Measurements from ENCODE around the gene SNTA1. TPM values are rescaled to one million over a fixed set of nuclear protein-coding genes. Genes with fewer than 3 reads are reported as not detected.
"Not testable (repeated sequence)": the region's sequence is repeated elsewhere in the genome, so short reads cannot be mapped to it uniquely, and the experiment has no call there.

SNTA1 gene
- total RNA-seq, 1 donor from 2014 or later = 7.1 TPM

- no peaks in the 10 kb centered on the region for H3K79me2 ChIP-seq (ENCODE audit: insufficient read depth, low read length)
- H3K9me3 ChIP-seq (ENCODE audit: insufficient read depth, low read depth, low read length) = no peaks in the 10 kb centered on the region
- FAIRE-seq (no peak), DNase-seq (ENCODE audit: low read depth) (no peak)
- peaks cover 5% of the 10 kb centered on the region for H3K4me1 ChIP-seq (ENCODE audit: insufficient read depth, low read length)
- no peaks in the 10 kb centered on the region for H3K36me3 ChIP-seq (ENCODE audit: insufficient read depth, low read length)
- no peak overlapping the region for H3K4me2 ChIP-seq (ENCODE audit: low read length)
- H3K27ac ChIP-seq (ENCODE audit: low read depth, low read length) = no peak overlapping the region
- H4K20me1 ChIP-seq (ENCODE audit: insufficient read depth, low read length) = no peaks in the 10 kb centered on the region
- H3K27me3 ChIP-seq (ENCODE audit: insufficient read depth, low read length) = no peaks in the 10 kb centered on the region
- Mint-ChIP-seq H3K4me3 (ENCODE audit: unreplicated experiment) (no peak overlapping the region), H3K4me1 (ENCODE audit: low read depth, unreplicated experiment) (no peaks in the 10 kb centered on the region), H3K36me3 (ENCODE audit: low read depth, unreplicated experiment) (peaks cover 4% of the 10 kb centered on the region), H3K27ac (ENCODE audit: unreplicated experiment) (no peak overlapping the region), H3K9me3 (ENCODE audit: unreplicated experiment) (no peaks in the 10 kb centered on the region), H3K27me3 (ENCODE audit: low read depth, unreplicated experiment) (no peaks in the 10 kb centered on the region)
- H3K9ac ChIP-seq (ENCODE audit: low read length) = no peak overlapping the region
- no peak for TF ChIP-seq CTCF (IDR thresholded peaks at IDR 0.05; ENCODE audit: insufficient read depth, low read depth, low read length)
- no peak for TF ChIP-seq EZH2 (IDR thresholded peaks at IDR 0.05; ENCODE audit: insufficient read depth, low read length)
- no peak overlapping the region for H3K4me3 ChIP-seq (ENCODE audit: insufficient read depth, low read depth, low read length)
- no peak overlapping the region for H2AFZ ChIP-seq (ENCODE audit: low read depth, low read length)
These were observed 9.9 kb downstream of the SNTA1 start for GRCh38 chr20:33433465-33434234.

GRCh38 chr20:33431797-33432381 is 11.7 kb downstream of the SNTA1 start:
- Histone ChIP-seq H3K36me3 (ENCODE audit: insufficient read depth, low read length) (no peaks in the 10 kb centered on the region), H3K27ac (ENCODE audit: low read depth, low read length) (no peak overlapping the region), H3K4me3 (ENCODE audit: insufficient read depth, low read depth, low read length) (no peak overlapping the region), H3K9me3 (ENCODE audit: insufficient read depth, low read depth, low read length) (no peaks in the 10 kb centered on the region), H3K9ac (ENCODE audit: low read length) (no peak overlapping the region), H3K27me3 (ENCODE audit: insufficient read depth, low read length) (no peaks in the 10 kb centered on the region), H3K4me2 (ENCODE audit: low read length) (no peak overlapping the region), H3K79me2 (ENCODE audit: insufficient read depth, low read length) (no peaks in the 10 kb centered on the region), H3K4me1 (ENCODE audit: insufficient read depth, low read length) (no peaks in the 10 kb centered on the region), H4K20me1 (ENCODE audit: insufficient read depth, low read length) (no peaks in the 10 kb centered on the region), H2AFZ (ENCODE audit: low read depth, low read length) (no peak overlapping the region)
- DNase-seq (ENCODE audit: low read depth) (no peak), FAIRE-seq (no peak)
- Mint-ChIP-seq H3K27ac (ENCODE audit: unreplicated experiment) (no peak overlapping the region), H3K4me3 (ENCODE audit: unreplicated experiment) (no peak overlapping the region), H3K27me3 (ENCODE audit: low read depth, unreplicated experiment) (no peaks in the 10 kb centered on the region), H3K4me1 (ENCODE audit: low read depth, unreplicated experiment) (no peaks in the 10 kb centered on the region), H3K9me3 (ENCODE audit: unreplicated experiment) (no peaks in the 10 kb centered on the region), H3K36me3 (ENCODE audit: low read depth, unreplicated experiment) (peaks cover 4% of the 10 kb centered on the region)
- TF ChIP-seq CTCF (IDR thresholded peaks at IDR 0.05; ENCODE audit: insufficient read depth, low read depth, low read length) = no peak
- no peak for TF ChIP-seq EZH2 (IDR thresholded peaks at IDR 0.05; ENCODE audit: insufficient read depth, low read length)

GRCh38 chr20:33423875-33424274 is 19.7 kb downstream of the SNTA1 start:
- not testable (repeated sequence) for H3K36me3 Mint-ChIP-seq (ENCODE audit: low read depth, unreplicated experiment); DNase-seq (ENCODE audit: low read depth); H3K79me2 ChIP-seq (ENCODE audit: insufficient read depth, low read length); H3K36me3 ChIP-seq (ENCODE audit: insufficient read depth, low read length); H3K27ac Mint-ChIP-seq (ENCODE audit: unreplicated experiment); H3K9me3 Mint-ChIP-seq (ENCODE audit: unreplicated experiment); H3K27me3 Mint-ChIP-seq (ENCODE audit: low read depth, unreplicated experiment); H4K20me1 ChIP-seq (ENCODE audit: insufficient read depth, low read length); H3K4me1 Mint-ChIP-seq (ENCODE audit: low read depth, unreplicated experiment); H3K27me3 ChIP-seq (ENCODE audit: insufficient read depth, low read length); FAIRE-seq; H3K9me3 ChIP-seq (ENCODE audit: insufficient read depth, low read depth, low read length); H3K4me3 Mint-ChIP-seq (ENCODE audit: unreplicated experiment); H3K4me3 ChIP-seq (ENCODE audit: insufficient read depth, low read depth, low read length)
- Histone ChIP-seq H3K9ac (ENCODE audit: low read length) (peak overlapping the region; percentile 40), H3K27ac (ENCODE audit: low read depth, low read length) (peak overlapping the region; percentile 36), H3K4me1 (ENCODE audit: insufficient read depth, low read length) (peaks cover 14% of the 10 kb centered on the region), H2AFZ (ENCODE audit: low read depth, low read length) (peak overlapping the region; percentile 19), H3K4me2 (ENCODE audit: low read length) (peak overlapping the region; percentile 59)

Data from astrocyte (in vitro differentiated cells and primary cell).